Hepatocyte (in vitro differentiated cells): ENCODE measurements around the gene NUDT22.

Experiments used
- CTCF ChIP-seq: fragments of 200-600 bp; sonication (generic); IDR thresholded peaks from 2 replicates; pipeline ENCODE4 v1.5.1; 2016; ENCODE audit warnings: antibody characterized with exemption, mild to moderate bottlenecking; ENCODE audit not compliant: poor library complexity
- EZH2 ChIP-seq: fragments of 200-600 bp; sonication (generic); IDR thresholded peaks from 2 replicates; pipeline ENCODE4 v1.6.1; 2016; ENCODE audit warnings: antibody characterized with exemption, mild to moderate bottlenecking, borderline replicate concordance

- TF ChIP-seq CTCF (peak; percentile 19), EZH2 (no peak)
Measured at GRCh38 chr11:64246871-64247728, 21.0 kb downstream of the NUDT22 start, which contains the start of gene PPP1R14B.
